ENCODE results near the gene CDC14A. TPM values are rescaled to one million over a fixed set of nuclear protein-coding genes. Genes with fewer than 3 reads are reported as not detected.

The CDC14A gene
- polyA plus RNA-seq, 1 experiment: 2.8 TPM

GRCh38 chr1:100354971-100355394 lies 2.7 kb downstream of the CDC14A start:
- ChIA-PET CTCF (interaction anchor here (1.0 to 2.4 kb wide), 2 partner anchors 101 to 513 kb away, joined by 3 to 11 read pairs; no protein-coding TSS in a partner anchor), POLR2A (no interaction called here)

GRCh38 chr1:100358210-100358609 lies 5.9 kb downstream of the CDC14A start:
- Histone ChIP-seq H3K4me3 (ENCODE audit: low read depth, low read length) (no peak overlapping the region), H3K27ac (ENCODE audit: low read depth, low read length) (no peak overlapping the region), H3K27me3 (ENCODE audit: control insufficient read depth, insufficient read depth, low read length) (no peaks in the 10 kb centered on the region), H3K9me3 (ENCODE audit: control insufficient read depth, insufficient read depth, low read length) (no peaks in the 10 kb centered on the region)
- ChIA-PET CTCF (interaction anchor here (0.7 to 2.8 kb wide), 6 partner anchors 8 to 101 kb away, joined by 3 to 10 read pairs (median 6); no protein-coding TSS in a partner anchor), POLR2A (no interaction called here)
- peak; percentile 48 for TF ChIP-seq CTCF (IDR thresholded peaks at IDR 0.05; ENCODE audit: low read depth, low read length)
- DNase-seq (ENCODE audit: low read depth, low spot score): no peak

More at GRCh38 chr1:100354971-100355394, 2.7 kb downstream of the CDC14A start:
- no peak for TF ChIP-seq CTCF (IDR thresholded peaks at IDR 0.05; ENCODE audit: low read depth, low read length)
- Histone ChIP-seq H3K27me3 (ENCODE audit: control insufficient read depth, insufficient read depth, low read length) (no peaks in the 10 kb centered on the region), H3K4me3 (ENCODE audit: low read depth, low read length) (no peak overlapping the region), H3K9me3 (ENCODE audit: control insufficient read depth, insufficient read depth, low read length) (no peaks in the 10 kb centered on the region), H3K27ac (ENCODE audit: low read depth, low read length) (no peak overlapping the region)
- no peak for DNase-seq (ENCODE audit: low read depth, low spot score)

GRCh38 chr1:100359139-100359538 lies 6.8 kb downstream of the CDC14A start:
- POLR2A ChIA-PET: no interaction called here
- no peaks in the 10 kb centered on the region for H3K27me3 ChIP-seq (ENCODE audit: control insufficient read depth, insufficient read depth, low read length)
- no peak overlapping the region for H3K27ac ChIP-seq (ENCODE audit: low read depth, low read length)
- no peak overlapping the region for H3K4me3 ChIP-seq (ENCODE audit: low read depth, low read length)
- no peak for TF ChIP-seq CTCF (IDR thresholded peaks at IDR 0.05; ENCODE audit: low read depth, low read length)
- CTCF ChIA-PET: interaction anchor here (2.1 to 2.8 kb wide), 2 partner anchors 97 to 100 kb away, joined by 9 to 10 read pairs; no protein-coding TSS in a partner anchor
- H3K9me3 ChIP-seq (ENCODE audit: control insufficient read depth, insufficient read depth, low read length): no peaks in the 10 kb centered on the region
- DNase-seq (ENCODE audit: low read depth, low spot score): no peak

GRCh38 chr1:100360790-100361510 lies 8.6 kb downstream of the CDC14A start:
- ChIA-PET CTCF (no interaction called here), POLR2A (no interaction called here)
- no peak for TF ChIP-seq CTCF (IDR thresholded peaks at IDR 0.05; ENCODE audit: low read depth, low read length)
- H3K9me3 ChIP-seq (ENCODE audit: control insufficient read depth, insufficient read depth, low read length): no peaks in the 10 kb centered on the region
- DNase-seq (ENCODE audit: low read depth, low spot score): no peak
- no peak overlapping the region for H3K4me3 ChIP-seq (ENCODE audit: low read depth, low read length)
- H3K27me3 ChIP-seq (ENCODE audit: control insufficient read depth, insufficient read depth, low read length): no peaks in the 10 kb centered on the region
- H3K27ac ChIP-seq (ENCODE audit: low read depth, low read length): no peak overlapping the region

- no peak for DNase-seq (ENCODE audit: low read depth, low spot score)
- CTCF ChIA-PET: no interaction called here
- Histone ChIP-seq H3K9me3 (ENCODE audit: control insufficient read depth, insufficient read depth, low read length) (no peaks in the 10 kb centered on the region), H3K4me3 (ENCODE audit: low read depth, low read length) (no peak overlapping the region), H3K27me3 (ENCODE audit: control insufficient read depth, insufficient read depth, low read length) (no peaks in the 10 kb centered on the region), H3K27ac (ENCODE audit: low read depth, low read length) (no peak overlapping the region)
- TF ChIP-seq CTCF (IDR thresholded peaks at IDR 0.05; ENCODE audit: low read depth, low read length): no peak
- POLR2A ChIA-PET: no interaction called here
These were observed 9.3 kb downstream of the CDC14A start for GRCh38 chr1:100361511-100362089.
